ENCODE results near the gene EEF1AKMT1. TPM values are rescaled to one million over a fixed set of nuclear protein-coding genes. Genes with fewer than 3 reads are reported as not detected.
A peak's percentile ranks its signal among the peaks of the same experiment; 100 is the strongest.

Gene EEF1AKMT1
- total RNA-seq, 4 donors from 2014 or later, result 3.0 to 8.6 TPM; not detected in 2

DNA sequence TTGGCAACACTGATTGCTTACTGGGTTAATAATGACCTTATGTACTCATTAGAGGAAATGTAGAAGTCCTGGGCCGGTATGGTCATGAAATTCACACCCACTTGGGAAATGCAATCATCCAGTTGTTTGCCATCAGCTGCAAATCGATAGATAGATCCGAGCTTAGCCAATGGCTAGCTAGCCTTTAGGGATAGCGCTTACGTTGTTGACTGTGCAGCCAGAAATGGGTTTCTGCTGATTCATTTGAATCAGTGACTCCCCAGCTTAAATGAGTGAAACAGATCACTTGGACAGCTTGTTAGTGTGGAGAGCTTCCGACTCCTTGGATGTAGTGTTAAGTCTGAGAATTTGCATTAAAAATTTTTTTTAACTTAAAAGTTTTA is 58.4 kb downstream of the EEF1AKMT1 start:
- 92% methylated on average over 5 to 6 of the region's 6 CpGs for WGBS, 2 donors (ENCODE audit: low coverage in 1 of 2)
- Histone ChIP-seq H3K27ac (no peak overlapping the region), H3K36me3 (no peaks in the 10 kb centered on the region), H3K9me3 (no peaks in the 10 kb centered on the region), H3K27me3 (peaks cover 5% of the 10 kb centered on the region), H3K4me1 (peaks cover 0 to 14% (median 9%) of the 10 kb centered on the region in 4 donors), H3K4me3 (no peak overlapping the region)
- intact Hi-C loops (cut with DNase I; ENCODE audit: low total_unique reads) (loop anchor here (10.0 kb wide), 1 partner anchor 109 kb away; no protein-coding TSS in a partner anchor), in situ Hi-C loops (cut with MboI; ENCODE audit: low pct_ligation_motif_present in 1 of 4, low pct_unique_long_range_greater_than_20kb in 1 of 4, low sequenced_read_pairs in 3 of 4) (loop anchor here (5.0 to 25.0 kb wide), 7 partner anchors 97 to 372 kb away; partner anchors contain the start of gene XPO4 (in 2 of the 4))
- no peak for DNase-seq
- TF ChIP-seq, protein P1, sequence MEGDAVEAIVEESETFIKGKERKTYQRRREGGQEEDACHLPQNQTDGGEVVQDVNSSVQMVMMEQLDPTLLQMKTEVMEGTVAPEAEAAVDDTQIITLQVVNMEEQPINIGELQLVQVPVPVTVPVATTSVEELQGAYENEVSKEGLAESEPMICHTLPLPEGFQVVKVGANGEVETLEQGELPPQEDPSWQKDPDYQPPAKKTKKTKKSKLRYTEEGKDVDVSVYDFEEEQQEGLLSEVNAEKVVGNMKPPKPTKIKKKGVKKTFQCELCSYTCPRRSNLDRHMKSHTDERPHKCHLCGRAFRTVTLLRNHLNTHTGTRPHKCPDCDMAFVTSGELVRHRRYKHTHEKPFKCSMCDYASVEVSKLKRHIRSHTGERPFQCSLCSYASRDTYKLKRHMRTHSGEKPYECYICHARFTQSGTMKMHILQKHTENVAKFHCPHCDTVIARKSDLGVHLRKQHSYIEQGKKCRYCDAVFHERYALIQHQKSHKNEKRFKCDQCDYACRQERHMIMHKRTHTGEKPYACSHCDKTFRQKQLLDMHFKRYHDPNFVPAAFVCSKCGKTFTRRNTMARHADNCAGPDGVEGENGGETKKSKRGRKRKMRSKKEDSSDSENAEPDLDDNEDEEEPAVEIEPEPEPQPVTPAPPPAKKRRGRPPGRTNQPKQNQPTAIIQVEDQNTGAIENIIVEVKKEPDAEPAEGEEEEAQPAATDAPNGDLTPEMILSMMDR (IDR thresholded peaks at IDR 0.05), result no peak
- TF ChIP-seq EP300 (IDR thresholded peaks at IDR 0.05; ENCODE audit: low read depth) (no peak), POLR2AphosphoS5 (IDR thresholded peaks at IDR 0.05) (no peak), POLR2A (IDR thresholded peaks at IDR 0.05) (no peak)

DNA sequence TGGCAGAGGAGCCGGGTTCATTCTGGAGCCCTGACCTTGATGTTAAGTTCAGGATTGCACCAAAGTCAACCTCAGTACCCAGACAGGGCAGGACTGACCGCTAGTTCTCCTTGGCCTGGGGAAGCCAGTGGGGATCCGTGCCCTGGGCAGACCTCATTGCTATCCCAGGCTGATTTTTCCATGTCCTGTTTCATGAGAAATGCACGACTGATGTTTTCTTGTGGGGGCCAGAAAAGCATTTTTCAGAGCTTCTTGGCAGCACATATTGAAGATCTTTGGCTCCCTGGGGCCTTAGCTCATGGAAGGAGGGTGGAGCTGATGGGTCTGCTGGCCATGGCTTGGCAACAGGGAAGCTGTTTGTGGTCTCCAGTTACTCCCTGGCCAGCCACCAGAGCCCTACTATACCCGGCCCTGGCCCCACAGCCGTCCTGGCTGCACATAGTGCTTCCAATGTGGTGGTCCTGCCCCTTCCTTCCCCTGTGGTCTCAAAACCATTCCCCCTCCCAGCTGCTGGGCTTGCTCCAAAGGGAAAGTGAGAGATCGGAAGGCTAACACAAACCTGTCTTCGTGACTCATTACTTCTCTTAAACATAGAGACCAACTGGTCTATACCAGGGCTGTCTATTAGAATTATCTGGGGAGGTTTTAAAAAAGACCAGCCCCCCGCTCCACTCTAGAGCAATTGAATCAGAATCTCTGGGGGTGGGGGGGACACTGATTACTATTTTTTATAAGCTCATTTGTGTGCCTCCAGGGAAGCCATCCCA is 59.0 kb downstream of the EEF1AKMT1 start:
- intact Hi-C loops (cut with DNase I; ENCODE audit: low total_unique reads), result loop anchor here (5.0 to 10.0 kb wide), 2 partner anchors 110 to 208 kb away; no protein-coding TSS in a partner anchor
- H3K4me1 ChIP-seq, result peaks cover 0 to 14% (median 9%) of the 10 kb centered on the region in 4 donors
- peaks cover 5% of the 10 kb centered on the region for H3K27me3 ChIP-seq
- peak overlapping the region; percentile 14 to 44 (median 42) for H3K27ac ChIP-seq
- no peak for TF ChIP-seq POLR2AphosphoS5 (IDR thresholded peaks at IDR 0.05)
- no peak for TF ChIP-seq EP300 (IDR thresholded peaks at IDR 0.05; ENCODE audit: low read depth)
- TF ChIP-seq POLR2A (IDR thresholded peaks at IDR 0.05), result no peak
- TF ChIP-seq, protein P1 (IDR thresholded peaks at IDR 0.05), result no peak
- no peak overlapping the region for H3K4me3 ChIP-seq
- in situ Hi-C loops (cut with MboI; ENCODE audit: low pct_ligation_motif_present in 1 of 4, low pct_unique_long_range_greater_than_20kb in 1 of 4, low sequenced_read_pairs in 3 of 4), result loop anchor here (5.0 to 25.0 kb wide), 7 partner anchors 98 to 373 kb away; partner anchors contain the start of gene XPO4 (in 2 of the 4)
- H3K9me3 ChIP-seq, result no peaks in the 10 kb centered on the region
- H3K36me3 ChIP-seq, result no peaks in the 10 kb centered on the region
- WGBS, 2 donors (ENCODE audit: low coverage in 1 of 2), result 75 to 80% methylated on average over 1 to 9 of the region's 9 CpGs
- DNase-seq, result no peak

DNA sequence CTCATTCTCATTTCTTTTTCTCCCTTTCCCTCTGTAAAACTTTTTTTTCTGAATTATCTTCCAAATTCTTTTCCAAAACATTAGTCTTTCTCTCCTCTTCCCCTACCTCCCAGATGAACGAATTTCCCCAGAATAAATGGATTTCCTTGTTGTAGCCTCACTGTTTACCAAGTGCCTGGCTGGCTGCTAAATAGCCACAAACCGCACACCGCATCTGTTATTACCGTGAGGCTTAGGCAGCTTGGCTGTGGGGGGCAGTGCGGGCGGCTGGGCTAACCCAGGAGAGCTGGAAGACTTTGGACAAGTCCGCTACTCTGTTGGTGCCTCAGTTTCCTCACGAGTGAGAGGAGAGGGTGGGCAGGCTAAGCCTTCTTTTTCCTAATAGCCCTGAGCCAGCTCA is 59.6 kb downstream of the EEF1AKMT1 start:
- peaks cover 5% of the 10 kb centered on the region for H3K27me3 ChIP-seq
- TF ChIP-seq EP300 (IDR thresholded peaks at IDR 0.05; ENCODE audit: low read depth) (no peak), POLR2A (IDR thresholded peaks at IDR 0.05) (no peak), POLR2AphosphoS5 (IDR thresholded peaks at IDR 0.05) (no peak)
- TF ChIP-seq, protein P1 (IDR thresholded peaks at IDR 0.05), result no peak
- in situ Hi-C loops (cut with MboI; ENCODE audit: low pct_ligation_motif_present in 1 of 4, low pct_unique_long_range_greater_than_20kb in 1 of 4, low sequenced_read_pairs in 3 of 4), result loop anchor here in 3 of 4 donors (10.0 to 25.0 kb wide), 6 partner anchors 98 to 373 kb away; partner anchors contain the start of gene XPO4 (in 2 of the 3)
- intact Hi-C loops (cut with DNase I; ENCODE audit: low total_unique reads), result loop anchor here (5.0 to 10.0 kb wide), 2 partner anchors 111 to 208 kb away; no protein-coding TSS in a partner anchor
- no peak overlapping the region for H3K4me3 ChIP-seq
- no peak for DNase-seq
- H3K4me1 ChIP-seq, result peaks cover 0 to 14% (median 9%) of the 10 kb centered on the region in 4 donors
- 33 to 64% methylated on average over 1 to 8 of the region's 8 CpGs for WGBS, 2 donors (ENCODE audit: low coverage in 1 of 2)
- no peaks in the 10 kb centered on the region for H3K36me3 ChIP-seq
- H3K27ac ChIP-seq, result peak overlapping the region; percentile 14 to 44 (median 42)
- H3K9me3 ChIP-seq, result no peaks in the 10 kb centered on the region

DNA sequence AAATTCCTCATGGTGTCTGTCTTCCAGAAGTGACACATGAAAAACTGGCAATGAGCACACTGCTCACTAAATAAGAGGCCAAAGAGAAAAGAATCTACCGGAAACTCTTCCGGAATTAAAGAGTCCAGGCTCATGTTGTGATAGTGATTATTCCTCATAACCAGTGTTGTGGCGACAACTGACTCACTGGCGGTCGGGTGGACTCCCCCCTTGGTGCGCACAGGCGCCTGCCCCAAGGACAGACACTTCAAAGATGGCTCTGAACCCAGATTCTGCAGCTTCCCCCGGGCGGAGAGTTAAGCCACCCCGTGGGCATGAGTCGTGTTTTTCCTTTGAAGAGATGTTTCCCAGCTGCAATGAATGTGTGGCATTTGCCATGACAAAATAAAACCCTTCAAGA is 60.0 kb downstream of the EEF1AKMT1 start:
- Histone ChIP-seq H3K27me3 (peaks cover 5% of the 10 kb centered on the region), H3K27ac (peak overlapping the region in 3 of 4 donors; percentile 40 to 44 (median 43)), H3K9me3 (no peaks in the 10 kb centered on the region), H3K4me3 (no peak overlapping the region), H3K36me3 (no peaks in the 10 kb centered on the region), H3K4me1 (peaks cover 0 to 14% (median 9%) of the 10 kb centered on the region in 4 donors)
- no peak for DNase-seq
- WGBS, 2 donors (ENCODE audit: low coverage in 1 of 2), result 34 to 61% methylated on average over 4 to 11 of the region's 11 CpGs
- intact Hi-C loops (cut with DNase I; ENCODE audit: low total_unique reads) (loop anchor here (5.0 to 10.0 kb wide), 2 partner anchors 111 to 209 kb away; no protein-coding TSS in a partner anchor), in situ Hi-C loops (cut with MboI; ENCODE audit: low pct_ligation_motif_present in 1 of 4, low pct_unique_long_range_greater_than_20kb in 1 of 4, low sequenced_read_pairs in 3 of 4) (loop anchor here in 3 of 4 donors (10.0 to 25.0 kb wide), 6 partner anchors 99 to 374 kb away; partner anchors contain the start of gene XPO4 (in 2 of the 3))
- TF ChIP-seq POLR2AphosphoS5 (IDR thresholded peaks at IDR 0.05) (no peak), POLR2A (IDR thresholded peaks at IDR 0.05) (no peak), EP300 (IDR thresholded peaks at IDR 0.05; ENCODE audit: low read depth) (no peak)
- TF ChIP-seq, protein P1 (IDR thresholded peaks at IDR 0.05), result no peak

Measured in transverse colon (tissue), 4 donors.